ENCODE data around the gene RHBDD1. TPM values are rescaled to one million over a fixed set of nuclear protein-coding genes. Genes with fewer than 3 reads are reported as not detected.

RHBDD1 gene
- total RNA-seq, 1 donor from 2014 or later = 34.9 TPM

- no peak overlapping the region for H3K4me3 Mint-ChIP-seq
- H3K27ac Mint-ChIP-seq = no peak overlapping the region
- no peaks in the 10 kb centered on the region for H3K27me3 Mint-ChIP-seq
- no peak for TF ChIP-seq CTCF (conservative IDR thresholded peaks at IDR 0.05)
- no peak for DNase-seq (ENCODE audit: extremely low spot score, unreplicated experiment)
- peaks cover 5% of the 10 kb centered on the region for H3K4me1 Mint-ChIP-seq (ENCODE audit: unreplicated experiment)
- H3K9me3 Mint-ChIP-seq = no peaks in the 10 kb centered on the region
- H3K36me3 Mint-ChIP-seq = peaks cover 5% of the 10 kb centered on the region
Observed at GRCh38 chr2:227004482-227004881, 168.6 kb downstream of the RHBDD1 start.

- Mint-ChIP-seq H3K36me3 (no peaks in the 10 kb centered on the region), H3K9me3 (no peaks in the 10 kb centered on the region), H3K27me3 (no peaks in the 10 kb centered on the region), H3K27ac (no peak overlapping the region), H3K4me1 (ENCODE audit: unreplicated experiment) (no peaks in the 10 kb centered on the region), H3K4me3 (no peak overlapping the region)
- no peak for TF ChIP-seq CTCF (conservative IDR thresholded peaks at IDR 0.05)
- DNase-seq (ENCODE audit: extremely low spot score, unreplicated experiment) = no peak
Observed at GRCh38 chr2:227006189-227006897, 170.5 kb downstream of the RHBDD1 start.

- no peak for DNase-seq (ENCODE audit: extremely low spot score, unreplicated experiment)
- H3K9me3 Mint-ChIP-seq = no peaks in the 10 kb centered on the region
- H3K4me1 Mint-ChIP-seq (ENCODE audit: unreplicated experiment) = no peaks in the 10 kb centered on the region
- H3K27me3 Mint-ChIP-seq = no peaks in the 10 kb centered on the region
- TF ChIP-seq CTCF (conservative IDR thresholded peaks at IDR 0.05) = no peak
- H3K4me3 Mint-ChIP-seq = no peak overlapping the region
- H3K36me3 Mint-ChIP-seq = no peaks in the 10 kb centered on the region
- H3K27ac Mint-ChIP-seq = no peak overlapping the region
Observed at GRCh38 chr2:227007148-227007547, 171.3 kb downstream of the RHBDD1 start.

- TF ChIP-seq CTCF (conservative IDR thresholded peaks at IDR 0.05) = no peak
- no peaks in the 10 kb centered on the region for H3K36me3 Mint-ChIP-seq
- no peak overlapping the region for H3K4me3 Mint-ChIP-seq
- H3K27ac Mint-ChIP-seq = no peak overlapping the region
- H3K4me1 Mint-ChIP-seq (ENCODE audit: unreplicated experiment) = no peaks in the 10 kb centered on the region
- no peaks in the 10 kb centered on the region for H3K27me3 Mint-ChIP-seq
- DNase-seq (ENCODE audit: extremely low spot score, unreplicated experiment) = no peak
- no peaks in the 10 kb centered on the region for H3K9me3 Mint-ChIP-seq
Observed at GRCh38 chr2:227007940-227008339, 172.1 kb downstream of the RHBDD1 start.

- no peak for DNase-seq (ENCODE audit: extremely low spot score, unreplicated experiment)
- Mint-ChIP-seq H3K4me1 (ENCODE audit: unreplicated experiment) (no peaks in the 10 kb centered on the region), H3K9me3 (no peaks in the 10 kb centered on the region), H3K36me3 (no peaks in the 10 kb centered on the region), H3K27me3 (no peaks in the 10 kb centered on the region), H3K27ac (no peak overlapping the region), H3K4me3 (no peak overlapping the region)
- TF ChIP-seq CTCF (conservative IDR thresholded peaks at IDR 0.05) = no peak
Observed at GRCh38 chr2:227010433-227010832, 174.6 kb downstream of the RHBDD1 start.
